ENCODE measurements around the gene ADGRA1.

- TF ChIP-seq EZH2phosphoT487 (IDR thresholded peaks at IDR 0.05; ENCODE audit: insufficient read depth, low read depth) (no peak), EZH2 (IDR thresholded peaks at IDR 0.05; ENCODE audit: insufficient read depth, poor library complexity, severe bottlenecking) (no peak)
Observed at GRCh38 chr10:133076274-133077038, 11.3 kb upstream of the ADGRA1 start.
